Measurements from ENCODE around the gene EEF1AKMT2.

EEF1AKMT2 gene

GRCh38 chr10:124736491-124737136 lies 55.1 kb downstream of the EEF1AKMT2 start:
- DNase-seq: no peak

GRCh38 chr10:124735491-124736286 lies 56.0 kb downstream of the EEF1AKMT2 start:
- DNase-seq: no peak

GRCh38 chr10:124734311-124735166 lies 57.1 kb downstream of the EEF1AKMT2 start:
- no peak for DNase-seq

GRCh38 chr10:124733571-124734245 lies 58.0 kb downstream of the EEF1AKMT2 start:
- DNase-seq: no peak

GRCh38 chr10:124732931-124733570 lies 58.6 kb downstream of the EEF1AKMT2 start:
- DNase-seq: no peak

GRCh38 chr10:124731551-124731950 lies 60.1 kb downstream of the EEF1AKMT2 start:
- no peak for DNase-seq

- DNase-seq: no peak
Observed at GRCh38 chr10:124730790-124731189, 60.9 kb downstream of the EEF1AKMT2 start.

GRCh38 chr10:124728830-124729661 lies 62.6 kb downstream of the EEF1AKMT2 start:
- no peak for DNase-seq

- DNase-seq: no peak
Observed at GRCh38 chr10:124728071-124728829, 63.4 kb downstream of the EEF1AKMT2 start.

GRCh38 chr10:124727361-124727960 lies 64.2 kb downstream of the EEF1AKMT2 start:
- DNase-seq: no peak

- no peak for DNase-seq
Observed at GRCh38 chr10:124725791-124726190, 65.9 kb downstream of the EEF1AKMT2 start.

GRCh38 chr10:124725171-124725631 lies 66.5 kb downstream of the EEF1AKMT2 start:
- DNase-seq: no peak

GRCh38 chr10:124724279-124725027 lies 67.2 kb downstream of the EEF1AKMT2 start:
- no peak for DNase-seq

- DNase-seq: no peak
Observed at GRCh38 chr10:124723826-124724225, 67.9 kb downstream of the EEF1AKMT2 start.

- no peak for DNase-seq
Observed at GRCh38 chr10:124722798-124723783, 68.6 kb downstream of the EEF1AKMT2 start.

- no peak for DNase-seq
Observed at GRCh38 chr10:124721330-124722045, 70.2 kb downstream of the EEF1AKMT2 start.

- peak; percentile 18 for DNase-seq
Observed at GRCh38 chr10:124719213-124719851, 72.4 kb downstream of the EEF1AKMT2 start.
